Activated T-cell treated with anti-CD3 and anti-CD28 coated beads, Interleukin-2, amount 50 U/mL, for 24 hours (primary cell): Measurements from ENCODE around the gene AFAP1L1.
"Not testable (repeated sequence)": the region's sequence is repeated elsewhere in the genome, so short reads cannot be mapped to it uniquely, and the experiment has no call there.

Source experiments
- DNase-seq: peaks from one replicate; pipeline ENCODE4 v3.0.0-alpha.2; 2020
- H3K27ac Mint-ChIP-seq: 2 replicates; pipeline ENCODE4 v1.8.0; 2020; ENCODE audit warnings: mild to moderate bottlenecking, mixed read lengths
- H3K27me3 Mint-ChIP-seq: 2 replicates; pipeline ENCODE4 v1.8.0; 2020; ENCODE audit warnings: mixed read lengths
- H3K36me3 Mint-ChIP-seq: 2 replicates; pipeline ENCODE4 v1.8.0; 2020; ENCODE audit warnings: low read depth, mixed read lengths
- H3K4me1 Mint-ChIP-seq: 2 replicates; pipeline ENCODE4 v1.8.0; 2020; ENCODE audit warnings: low read depth, mixed read lengths
- H3K4me3 Mint-ChIP-seq: 2 replicates; pipeline ENCODE4 v1.8.0; 2020; ENCODE audit warnings: mild to moderate bottlenecking, moderate library complexity, mixed read lengths
- H3K9me3 Mint-ChIP-seq: 2 replicates; pipeline ENCODE4 v1.8.0; 2020; ENCODE audit warnings: mixed read lengths

The AFAP1L1 gene

GRCh38 chr5:149379818-149380374 is 108.2 kb downstream of the AFAP1L1 start:
- no peak overlapping the region for H3K4me3 Mint-ChIP-seq
- no peak overlapping the region for H3K27ac Mint-ChIP-seq
- no peaks in the 10 kb centered on the region for H3K36me3 Mint-ChIP-seq
- peaks cover 4% of the 10 kb centered on the region for H3K4me1 Mint-ChIP-seq
- no peak for DNase-seq
- H3K9me3 Mint-ChIP-seq: no peaks in the 10 kb centered on the region
- peaks cover 2% of the 10 kb centered on the region for H3K27me3 Mint-ChIP-seq

DNA sequence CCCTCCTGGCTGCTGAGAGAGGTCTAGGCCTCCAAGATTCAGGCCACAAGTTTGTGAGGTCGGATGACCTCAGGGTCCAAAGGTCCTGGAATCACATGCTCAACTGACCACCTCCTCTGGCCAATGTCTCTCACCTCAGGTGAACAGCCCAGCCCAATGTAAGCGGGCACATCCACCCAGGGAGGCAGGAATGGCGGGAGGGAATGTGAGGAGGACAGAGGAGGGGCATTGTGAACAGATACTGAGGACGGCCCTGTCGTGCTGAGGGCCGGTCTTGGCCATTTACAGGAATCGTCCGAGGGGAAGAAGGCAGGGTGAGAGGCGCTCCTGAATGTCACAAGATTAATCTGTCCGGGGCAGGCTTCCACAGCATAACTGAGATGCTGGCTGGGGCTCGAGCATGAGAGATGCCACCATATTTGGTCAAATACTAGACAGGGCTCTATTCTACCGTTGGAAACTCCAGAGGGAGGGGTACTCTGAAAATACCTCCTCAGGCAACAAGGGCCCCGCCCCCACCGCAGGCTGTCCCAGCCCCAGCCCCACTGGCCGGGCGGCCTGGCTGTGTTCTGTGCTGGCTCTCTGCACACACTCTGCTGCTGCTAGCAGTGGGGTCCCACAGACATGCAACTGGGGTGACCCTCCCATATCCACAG is 108.9 kb downstream of the AFAP1L1 start:
- Mint-ChIP-seq H3K4me1 (peaks cover 4% of the 10 kb centered on the region), H3K36me3 (no peaks in the 10 kb centered on the region), H3K27ac (no peak overlapping the region), H3K9me3 (no peaks in the 10 kb centered on the region), H3K4me3 (no peak overlapping the region), H3K27me3 (peaks cover 2% of the 10 kb centered on the region)
- no peak for DNase-seq

DNA sequence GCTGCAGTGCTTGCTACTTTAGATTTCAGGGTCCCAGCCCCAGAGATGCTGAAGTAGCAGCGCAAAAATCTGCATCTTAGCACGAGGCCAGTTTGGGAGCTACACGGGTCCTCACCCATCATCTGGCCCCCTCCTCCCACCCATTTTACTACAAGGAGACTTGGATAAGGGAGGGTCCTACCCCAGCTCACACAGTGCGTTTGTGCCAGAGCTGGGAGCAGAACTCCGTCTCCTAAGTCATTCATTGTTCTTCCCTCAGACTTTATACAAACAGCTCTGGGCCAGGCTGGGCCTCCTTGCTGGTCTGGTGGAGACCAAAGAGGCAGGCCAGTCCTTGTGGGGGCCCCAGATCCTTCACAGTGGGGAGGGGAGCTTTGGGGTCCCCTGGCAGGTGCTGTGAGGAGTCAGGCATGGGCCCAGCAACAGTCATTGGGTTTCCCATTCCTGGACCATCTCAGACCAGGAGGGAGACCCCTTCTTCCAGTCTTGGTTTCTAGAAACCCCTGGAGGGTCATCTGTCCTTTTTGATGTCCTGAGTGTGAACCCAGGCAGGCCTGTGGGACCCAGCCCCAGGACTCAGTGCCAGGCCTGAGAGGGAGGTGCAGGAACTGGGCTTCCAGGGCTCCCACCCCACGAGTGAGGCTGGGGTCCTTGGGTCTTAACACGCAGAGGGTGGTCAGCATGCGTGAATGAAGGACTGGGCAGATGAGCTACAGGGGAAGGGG is 109.8 kb downstream of the AFAP1L1 start:
- Mint-ChIP-seq H3K4me3 (no peak overlapping the region), H3K4me1 (peaks cover 4% of the 10 kb centered on the region), H3K27ac (no peak overlapping the region), H3K9me3 (no peaks in the 10 kb centered on the region), H3K27me3 (peaks cover 2% of the 10 kb centered on the region), H3K36me3 (no peaks in the 10 kb centered on the region)
- DNase-seq: no peak

DNA sequence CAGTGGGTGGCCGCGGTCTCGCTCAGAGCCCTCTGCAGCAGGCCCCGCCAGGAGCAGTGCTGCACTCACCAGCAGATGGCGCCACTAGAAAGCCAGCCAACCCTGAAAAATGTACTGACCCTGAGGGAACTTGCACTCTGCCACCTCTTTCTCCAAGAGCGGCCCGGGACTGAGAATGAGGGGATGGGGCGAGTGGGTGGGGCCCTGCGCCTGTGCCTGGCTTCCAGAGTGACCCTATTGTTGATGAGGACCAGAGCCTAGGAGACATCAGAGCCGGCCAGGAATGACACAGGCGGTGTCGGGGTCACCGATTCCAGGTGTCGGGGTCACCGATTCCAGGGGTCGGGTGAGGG is 110.3 kb downstream of the AFAP1L1 start:
- H3K4me1 Mint-ChIP-seq: peaks cover 4% of the 10 kb centered on the region
- peak; percentile 84 for DNase-seq

DNA sequence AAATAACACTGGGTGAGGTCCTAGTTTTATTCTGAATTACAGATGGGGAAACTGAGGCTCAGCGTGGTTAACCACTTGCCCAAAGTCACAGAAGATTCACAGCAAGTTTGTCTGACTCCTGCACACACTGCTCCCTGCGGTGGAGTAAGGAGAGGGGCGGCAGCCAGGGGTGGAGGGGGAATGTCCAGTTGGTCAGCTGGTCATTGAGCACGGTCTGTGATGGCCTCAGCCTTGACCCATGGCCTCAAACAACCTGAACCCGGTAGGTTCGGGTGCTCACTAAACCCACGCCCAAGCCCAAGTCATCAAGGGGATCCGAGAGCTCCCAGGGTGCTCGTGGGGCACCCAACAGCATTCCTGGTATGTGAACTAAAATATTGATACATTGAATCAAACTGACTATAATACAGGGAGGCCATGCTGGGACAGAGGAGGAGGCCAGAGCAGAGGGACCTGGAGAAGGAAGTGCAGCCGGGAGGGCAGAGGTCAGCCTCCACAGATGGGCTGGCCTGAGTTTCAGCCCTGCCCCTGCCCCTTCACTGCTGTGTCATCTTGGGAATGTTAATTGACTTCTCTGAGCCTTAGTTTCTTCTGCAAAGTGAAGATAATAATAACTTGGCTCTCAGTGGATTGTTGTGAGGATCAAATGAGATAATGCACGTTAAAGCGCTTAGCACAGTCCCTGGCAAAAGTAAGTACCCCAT is 111.0 kb downstream of the AFAP1L1 start:
- H3K27ac Mint-ChIP-seq: no peak overlapping the region
- no peak overlapping the region for H3K4me3 Mint-ChIP-seq
- H3K4me1 Mint-ChIP-seq: peaks cover 4% of the 10 kb centered on the region
- H3K9me3 Mint-ChIP-seq: no peaks in the 10 kb centered on the region
- peaks cover 2% of the 10 kb centered on the region for H3K27me3 Mint-ChIP-seq
- no peak for DNase-seq
- no peaks in the 10 kb centered on the region for H3K36me3 Mint-ChIP-seq

More for the DNA sequence above, 110.3 kb downstream of the AFAP1L1 start:
- no peaks in the 10 kb centered on the region for H3K36me3 Mint-ChIP-seq
- no peaks in the 10 kb centered on the region for H3K9me3 Mint-ChIP-seq
- H3K27me3 Mint-ChIP-seq: peaks cover 2% of the 10 kb centered on the region
- no peak overlapping the region for H3K27ac Mint-ChIP-seq
- no peak overlapping the region for H3K4me3 Mint-ChIP-seq

- Mint-ChIP-seq H3K4me3 (no peak overlapping the region), H3K4me1 (peaks cover 4% of the 10 kb centered on the region), H3K9me3 (no peaks in the 10 kb centered on the region), H3K27me3 (peaks cover 2% of the 10 kb centered on the region), H3K27ac (no peak overlapping the region), H3K36me3 (no peaks in the 10 kb centered on the region)
- DNase-seq: no peak
These were observed 111.7 kb downstream of the AFAP1L1 start for GRCh38 chr5:149383399-149383798.

- Mint-ChIP-seq H3K36me3 (no peaks in the 10 kb centered on the region), H3K4me1 (peaks cover 4% of the 10 kb centered on the region), H3K9me3 (no peaks in the 10 kb centered on the region), H3K27ac (no peak overlapping the region), H3K4me3 (no peak overlapping the region), H3K27me3 (peaks cover 2% of the 10 kb centered on the region)
- no peak for DNase-seq
These were observed 114.5 kb downstream of the AFAP1L1 start for GRCh38 chr5:149386166-149386565.

- DNase-seq: no peak
- Mint-ChIP-seq H3K9me3 (no peaks in the 10 kb centered on the region), H3K27me3 (no peaks in the 10 kb centered on the region), H3K36me3 (no peaks in the 10 kb centered on the region), H3K27ac (no peak overlapping the region), H3K4me3 (no peak overlapping the region), H3K4me1 (no peaks in the 10 kb centered on the region)
These were observed 115.5 kb downstream of the AFAP1L1 start for GRCh38 chr5:149387081-149387631.

DNA sequence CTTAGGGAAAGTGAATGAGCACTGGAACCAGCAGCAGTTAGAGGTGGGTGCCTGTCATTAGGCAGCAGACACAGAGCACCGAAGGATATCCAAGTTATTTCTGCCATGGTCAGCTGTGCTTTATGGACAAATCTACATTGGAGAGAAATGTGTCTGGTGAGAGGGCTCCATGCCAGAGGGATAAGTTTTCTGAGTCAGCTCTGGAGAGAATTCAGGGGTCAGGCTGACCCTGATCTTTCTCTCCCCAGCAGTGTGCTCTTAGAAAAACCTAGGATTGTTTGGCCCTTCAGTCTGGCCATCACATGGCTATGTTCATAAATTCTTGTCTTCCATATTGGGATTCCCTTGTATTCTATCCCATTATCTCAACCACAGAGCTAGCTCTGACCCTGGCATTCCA is 116.3 kb downstream of the AFAP1L1 start:
- no peak overlapping the region for H3K27ac Mint-ChIP-seq
- H3K36me3 Mint-ChIP-seq: no peaks in the 10 kb centered on the region
- no peak overlapping the region for H3K4me3 Mint-ChIP-seq
- no peaks in the 10 kb centered on the region for H3K4me1 Mint-ChIP-seq
- no peaks in the 10 kb centered on the region for H3K9me3 Mint-ChIP-seq
- no peak for DNase-seq
- H3K27me3 Mint-ChIP-seq: no peaks in the 10 kb centered on the region

DNA sequence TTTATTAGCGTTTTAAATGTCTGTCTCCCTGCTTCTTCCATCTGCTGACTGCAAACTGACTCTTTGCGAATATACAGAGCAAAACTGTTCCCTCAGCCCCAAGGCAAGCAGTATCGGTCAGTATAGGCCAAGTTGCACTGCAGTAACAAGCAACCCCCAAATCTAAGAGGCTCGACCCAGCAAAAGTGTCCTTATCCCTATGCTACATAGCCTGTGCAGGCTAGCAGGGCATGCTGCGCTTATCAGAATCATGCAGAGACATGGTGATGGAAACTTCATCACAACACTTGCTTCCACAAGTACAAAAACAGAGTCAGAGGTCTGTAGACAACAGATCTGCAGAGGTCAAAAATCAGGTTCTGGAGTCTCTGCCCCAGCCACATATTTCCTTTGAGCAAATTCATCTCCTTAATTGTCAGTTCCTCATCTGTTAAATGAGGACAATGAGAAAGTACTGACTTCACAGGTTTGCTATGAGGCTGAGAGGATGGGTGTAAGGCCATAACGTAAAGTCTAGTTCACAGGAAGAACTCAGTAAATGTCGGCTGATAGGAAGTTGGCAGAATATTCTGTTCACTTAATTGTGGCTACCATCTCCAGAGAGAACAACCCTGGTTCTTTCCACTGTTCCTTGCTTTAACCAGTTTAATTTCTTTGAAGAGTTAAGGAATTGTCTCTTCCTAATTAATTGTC is 117.0 kb downstream of the AFAP1L1 start:
- Mint-ChIP-seq H3K4me3 (no peak overlapping the region), H3K27me3 (no peaks in the 10 kb centered on the region), H3K9me3 (no peaks in the 10 kb centered on the region), H3K36me3 (no peaks in the 10 kb centered on the region), H3K4me1 (no peaks in the 10 kb centered on the region), H3K27ac (no peak overlapping the region)
- no peak for DNase-seq

GRCh38 chr5:149389552-149390495 is 118.2 kb downstream of the AFAP1L1 start:
- H3K4me3 Mint-ChIP-seq: no peak overlapping the region
- no peaks in the 10 kb centered on the region for H3K27me3 Mint-ChIP-seq
- no peak overlapping the region for H3K27ac Mint-ChIP-seq
- no peaks in the 10 kb centered on the region for H3K4me1 Mint-ChIP-seq
- H3K36me3 Mint-ChIP-seq: no peaks in the 10 kb centered on the region
- H3K9me3 Mint-ChIP-seq: no peaks in the 10 kb centered on the region
- DNase-seq: no peak

GRCh38 chr5:149391076-149391475 is 119.4 kb downstream of the AFAP1L1 start:
- not testable (repeated sequence) for H3K4me3 Mint-ChIP-seq, H3K27ac Mint-ChIP-seq, H3K36me3 Mint-ChIP-seq, DNase-seq, H3K27me3 Mint-ChIP-seq, H3K4me1 Mint-ChIP-seq, H3K9me3 Mint-ChIP-seq
